Endothelial cell of umbilical vein (primary cell): ENCODE results near the gene HEYL.

ENCODE experiments used
- EZH2 ChIP-seq: IDR thresholded peaks from 2 replicates; pipeline ENCODE4 v1.6.1; 2012; ENCODE audit warnings: borderline replicate concordance, low read depth, mild to moderate bottlenecking, moderate library complexity, low read length, inconsistent platforms; ENCODE audit not compliant: severe bottlenecking
- MYC ChIP-seq: IDR thresholded peaks from one replicate; pipeline ENCODE4 v1.6.1; 2011; ENCODE audit warnings: mild to moderate bottlenecking, low read depth, low read length
- POLR2A ChIP-seq: IDR thresholded peaks from 2 replicates; pipeline ENCODE4 v1.6.1; 2012; ENCODE audit warnings: low read depth, mild to moderate bottlenecking, control low read depth, low read length
- POLR2AphosphoS5 ChIP-seq: IDR thresholded peaks from 2 replicates; pipeline ENCODE4 v1.6.1; 2012; ENCODE audit warnings: low read depth, mild to moderate bottlenecking, control low read depth, low read length, moderate library complexity; ENCODE audit not compliant: insufficient read depth
- TF ChIP-seq, protein P1 (sequence below), 2 donors: IDR thresholded peaks; 1 replicate in 1 of 2; 2 replicates in 1 of 2; pipeline ENCODE4 v1.5.1; 2011; ENCODE audit warnings: low read length in 2 of 2, mild to moderate bottlenecking in 2 of 2, moderate library complexity in 2 of 2, control low read depth in 1 of 2, inconsistent platforms in 1 of 2, low read depth in 1 of 2; ENCODE audit not compliant: insufficient read depth in 1 of 2; ENCODE audit errors: extremely low read depth in 1 of 2
- TF ChIP-seq, protein P2 (sequence below): IDR thresholded peaks from 2 replicates; pipeline ENCODE4 v1.6.1; 2011; ENCODE audit not compliant: insufficient read depth, insufficient read length

DNA sequence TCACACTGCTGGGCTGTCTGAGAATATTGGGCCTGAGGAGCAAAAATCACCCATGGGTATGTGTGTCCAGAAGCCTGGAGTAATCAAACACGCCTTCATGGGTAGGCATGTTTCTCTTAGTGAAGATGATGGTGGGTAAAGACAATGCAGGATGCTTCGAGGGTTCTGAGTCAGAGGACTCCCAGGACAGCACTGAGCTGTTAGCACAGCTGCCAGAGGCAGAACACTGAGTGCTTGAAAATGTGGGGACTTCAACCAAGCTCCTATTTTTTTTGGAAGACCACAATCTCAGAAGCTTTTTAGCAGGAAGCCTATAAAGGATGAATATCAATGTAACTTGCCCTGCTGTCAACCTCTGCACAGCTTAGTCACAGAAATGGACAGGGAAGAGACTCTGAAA lies 40.4 kb upstream of the HEYL start:
- TF ChIP-seq, protein P1, sequence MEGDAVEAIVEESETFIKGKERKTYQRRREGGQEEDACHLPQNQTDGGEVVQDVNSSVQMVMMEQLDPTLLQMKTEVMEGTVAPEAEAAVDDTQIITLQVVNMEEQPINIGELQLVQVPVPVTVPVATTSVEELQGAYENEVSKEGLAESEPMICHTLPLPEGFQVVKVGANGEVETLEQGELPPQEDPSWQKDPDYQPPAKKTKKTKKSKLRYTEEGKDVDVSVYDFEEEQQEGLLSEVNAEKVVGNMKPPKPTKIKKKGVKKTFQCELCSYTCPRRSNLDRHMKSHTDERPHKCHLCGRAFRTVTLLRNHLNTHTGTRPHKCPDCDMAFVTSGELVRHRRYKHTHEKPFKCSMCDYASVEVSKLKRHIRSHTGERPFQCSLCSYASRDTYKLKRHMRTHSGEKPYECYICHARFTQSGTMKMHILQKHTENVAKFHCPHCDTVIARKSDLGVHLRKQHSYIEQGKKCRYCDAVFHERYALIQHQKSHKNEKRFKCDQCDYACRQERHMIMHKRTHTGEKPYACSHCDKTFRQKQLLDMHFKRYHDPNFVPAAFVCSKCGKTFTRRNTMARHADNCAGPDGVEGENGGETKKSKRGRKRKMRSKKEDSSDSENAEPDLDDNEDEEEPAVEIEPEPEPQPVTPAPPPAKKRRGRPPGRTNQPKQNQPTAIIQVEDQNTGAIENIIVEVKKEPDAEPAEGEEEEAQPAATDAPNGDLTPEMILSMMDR (IDR thresholded peaks at IDR 0.05; ENCODE audit: extremely low read depth in 1 of 2, insufficient read depth in 1 of 2, low read depth in 1 of 2, low read length in 2 of 2), result no peak
- TF ChIP-seq EZH2 (no peak), POLR2A (no peak), POLR2AphosphoS5 (no peak), MYC (no peak)
- TF ChIP-seq, protein P2, sequence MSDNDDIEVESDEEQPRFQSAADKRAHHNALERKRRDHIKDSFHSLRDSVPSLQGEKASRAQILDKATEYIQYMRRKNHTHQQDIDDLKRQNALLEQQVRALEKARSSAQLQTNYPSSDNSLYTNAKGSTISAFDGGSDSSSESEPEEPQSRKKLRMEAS, result no peak
